ENCODE data around the gene AQP2.

GRCh38 chr12:49947593-49948226 is 2.8 kb upstream of the AQP2 start:
- TF ChIP-seq, protein P1, sequence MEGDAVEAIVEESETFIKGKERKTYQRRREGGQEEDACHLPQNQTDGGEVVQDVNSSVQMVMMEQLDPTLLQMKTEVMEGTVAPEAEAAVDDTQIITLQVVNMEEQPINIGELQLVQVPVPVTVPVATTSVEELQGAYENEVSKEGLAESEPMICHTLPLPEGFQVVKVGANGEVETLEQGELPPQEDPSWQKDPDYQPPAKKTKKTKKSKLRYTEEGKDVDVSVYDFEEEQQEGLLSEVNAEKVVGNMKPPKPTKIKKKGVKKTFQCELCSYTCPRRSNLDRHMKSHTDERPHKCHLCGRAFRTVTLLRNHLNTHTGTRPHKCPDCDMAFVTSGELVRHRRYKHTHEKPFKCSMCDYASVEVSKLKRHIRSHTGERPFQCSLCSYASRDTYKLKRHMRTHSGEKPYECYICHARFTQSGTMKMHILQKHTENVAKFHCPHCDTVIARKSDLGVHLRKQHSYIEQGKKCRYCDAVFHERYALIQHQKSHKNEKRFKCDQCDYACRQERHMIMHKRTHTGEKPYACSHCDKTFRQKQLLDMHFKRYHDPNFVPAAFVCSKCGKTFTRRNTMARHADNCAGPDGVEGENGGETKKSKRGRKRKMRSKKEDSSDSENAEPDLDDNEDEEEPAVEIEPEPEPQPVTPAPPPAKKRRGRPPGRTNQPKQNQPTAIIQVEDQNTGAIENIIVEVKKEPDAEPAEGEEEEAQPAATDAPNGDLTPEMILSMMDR (IDR thresholded peaks at IDR 0.05 in 4 of 5, conservative IDR thresholded peaks at IDR 0.05 in 1 of 5) = no peak
- no peak for TF ChIP-seq POLR2A (IDR thresholded peaks at IDR 0.05)
